DND-41 (cell line): ENCODE measurements around the gene USP10.

Source experiments
- CTCF ChIP-seq: IDR thresholded peaks from 2 replicates; pipeline ENCODE4 v1.5.1; 2012; ENCODE audit warnings: borderline replicate concordance, low read length, moderate library complexity, mild to moderate bottlenecking; ENCODE audit not compliant: poor library complexity, severe bottlenecking; ENCODE audit errors: extremely low read depth
- EZH2 ChIP-seq: IDR thresholded peaks from 3 replicates; pipeline ENCODE4 v1.6.1; 2012; ENCODE audit warnings: borderline replicate concordance, low read depth, mild to moderate bottlenecking, moderate library complexity, low read length, inconsistent platforms; ENCODE audit not compliant: severe bottlenecking

- TF ChIP-seq EZH2 (no peak), CTCF (no peak)
Observed at GRCh38 chr16:84816485-84816884, 116.7 kb downstream of the USP10 start.
